CD4-positive, alpha-beta T cell treated with Interleukin-21 for 1 hour (primary cell): Measurements from ENCODE around the gene USHBP1.

ENCODE experiments used
- DNase-seq: peaks from one replicate; pipeline ENCODE4 v3.0.0-alpha.2; 2020

The USHBP1 gene

GRCh38 chr19:17209126-17210036 is 55.2 kb downstream of the USHBP1 start:
- DNase-seq, result peak; percentile 46

- DNase-seq, result no peak
Measured at GRCh38 chr19:17206736-17207581, 57.6 kb downstream of the USHBP1 start.

GRCh38 chr19:17205237-17206140 is 59.1 kb downstream of the USHBP1 start:
- peak; percentile 68 for DNase-seq

- no peak for DNase-seq
Measured at GRCh38 chr19:17202713-17203112, 61.8 kb downstream of the USHBP1 start.

- peak; percentile 25 for DNase-seq
Measured at GRCh38 chr19:17202249-17202648, 62.3 kb downstream of the USHBP1 start.

- DNase-seq, result no peak
Measured at GRCh38 chr19:17200408-17201079, 64.0 kb downstream of the USHBP1 start.
